Body of pancreas (tissue), 4 donors: Measurements from ENCODE around the gene LAMP1. TPM values are rescaled to one million over a fixed set of nuclear protein-coding genes. Genes with fewer than 3 reads are reported as not detected.

Experiments used
- ATAC-seq: fragments of 150-250 bp; one replicate; pipeline ENCODE4 v1.9.1; 2016
- DNase-seq, 4 donors: peaks; one replicate each; pipeline ENCODE4 v3.0.0-alpha.2; 2019
- H3K27ac ChIP-seq, 4 donors: fragments of 200-600 bp; sonication (generic); 1 replicate in 3 of 4; 2 replicates in 1 of 4; pipeline versions ENCODE4 v1.5.1 to v1.6.1; 2016 to 2019; ENCODE audit warnings: mild to moderate bottlenecking in 1 of 4, mixed read lengths in 1 of 4, moderate library complexity in 1 of 4
- H3K27me3 ChIP-seq, 2 donors: fragments of 200-600 bp; sonication (generic); one replicate each; pipeline ENCODE4 v1.6.0; 2016; ENCODE audit warnings: mild to moderate bottlenecking in 1 of 2
- H3K36me3 ChIP-seq, 2 donors: fragments of 200-600 bp; sonication (generic); replicated peaks in 1 of 2; 2 replicates each; pipeline ENCODE4 v1.5.1; 2016; ENCODE audit warnings: low read depth in 2 of 2; ENCODE audit not compliant: insufficient read depth in 1 of 2
- H3K4me1 ChIP-seq: fragments of 200-600 bp; sonication (generic); one replicate; pipeline ENCODE4 v1.6.0; 2016
- H3K4me3 ChIP-seq, 2 donors: fragments of 200-600 bp; sonication (generic); 1 replicate in 1 of 2; 2 replicates in 1 of 2; pipeline ENCODE4 v1.5.1; 2016 to 2019
- H3K9me3 ChIP-seq, 3 donors: fragments of 200-600 bp; sonication (generic); 1 replicate in 2 of 3; 2 replicates in 1 of 3; pipeline ENCODE4 v1.5.1; 2016
- POLR2A ChIP-seq, 3 donors: fragments of 450-650 bp; IDR thresholded peaks; one replicate each; pipeline ENCODE4 v1.6.1; 2016; ENCODE audit warnings: antibody characterized with exemption in 3 of 3, mild to moderate bottlenecking in 2 of 3
- WGBS, 2 donors: methylation state at CpG; one replicate each; pipeline ENCODE4 v1.1.5; 2017; 5-methylcytosine and 5-hydroxymethylcytosine counted together
- intact Hi-C: fragments of 100-400 bp; cut with DNase I; formaldehyde crosslinking; loops from one replicate; pipeline ENCODE4 v1.15.1; 2023
- total RNA-seq, 2 donors: library from RNA; depleted of rRNA; stranded (reverse); fragments of >200 nt; gene quantifications; one replicate each; pipeline ENCODE4 v1.1.0, GENCODE V29; 2016
- TF ChIP-seq, protein P1 (sequence below), 7 experiments: fragments of 450-650 bp in 4 of 7; fragments of 200-600 bp in 3 of 7; sonication (generic) in 3 of 7; IDR thresholded peaks; one replicate each; pipeline ENCODE4 v1.5.1; 2016 to 2019; ENCODE audit warnings: antibody characterized with exemption in 7 of 7

LAMP1 gene
- total RNA-seq, 2 donors from 2014 or later: 68.5 to 92.6 TPM

DNA sequence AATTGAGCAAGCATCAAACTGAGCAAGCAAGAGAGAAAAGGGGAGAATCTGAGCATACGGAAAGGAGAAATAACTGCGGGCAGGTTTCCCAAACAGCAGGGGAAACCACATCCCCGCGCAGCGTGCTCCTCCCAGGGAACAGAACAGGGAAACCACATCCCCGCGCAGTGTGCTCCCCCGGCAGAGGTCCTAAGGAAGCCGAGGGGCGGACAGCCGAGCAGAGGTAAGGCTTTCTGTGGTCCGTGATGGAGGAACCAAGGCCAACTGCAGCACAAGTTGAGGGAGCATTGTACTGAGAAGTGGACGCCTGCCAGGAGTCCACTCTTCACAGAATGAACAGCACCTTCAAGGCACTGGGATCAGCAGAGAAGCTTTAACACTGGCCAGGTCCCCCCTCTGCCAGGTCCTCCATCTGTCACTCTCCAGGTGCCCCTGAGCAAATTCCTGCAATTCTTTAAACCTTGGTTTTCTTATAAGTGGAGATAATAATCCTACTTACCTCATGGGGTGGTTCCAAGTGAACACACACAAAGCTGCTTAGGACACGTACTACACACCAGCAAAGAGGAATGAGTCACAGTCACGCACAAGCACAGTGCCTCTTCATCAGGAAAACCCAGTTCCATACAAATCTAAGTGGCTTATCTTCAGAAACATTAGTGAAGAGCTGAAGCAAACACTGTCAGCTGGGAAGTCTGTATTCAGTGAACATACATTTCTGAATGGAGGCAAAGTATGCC lies 23.0 kb upstream of the LAMP1 start:
- H3K27ac ChIP-seq: no peak overlapping the region

DNA sequence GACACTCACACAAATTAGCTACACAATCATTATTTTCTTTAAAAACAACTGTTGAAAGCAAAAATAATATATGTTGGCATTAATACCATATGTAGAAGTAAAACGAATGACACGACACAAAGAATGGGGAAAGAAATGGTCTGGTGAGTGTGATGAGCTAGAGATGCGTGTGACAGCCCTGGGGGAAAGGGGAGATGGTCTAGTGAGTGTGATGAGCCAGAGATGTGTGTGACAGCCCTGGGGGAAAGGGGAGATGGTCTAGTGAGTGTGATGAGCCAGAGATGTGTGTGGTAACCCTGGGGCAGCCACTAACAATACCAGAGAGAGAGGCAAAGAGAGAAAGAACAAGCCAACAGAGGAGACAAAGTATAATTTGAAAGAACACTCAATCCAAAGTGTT lies 22.3 kb upstream of the LAMP1 start:
- 61 to 63% methylated on average over 3 of the region's 3 CpGs for WGBS, 2 donors
- Histone ChIP-seq H3K4me1 (no peaks in the 10 kb centered on the region), H3K4me3 (no peak overlapping the region), H3K27ac (no peak overlapping the region), H3K27me3 (no peaks in the 10 kb centered on the region), H3K9me3 (no peaks in the 10 kb centered on the region), H3K36me3 (no peaks in the 10 kb centered on the region)
- TF ChIP-seq, protein P1, sequence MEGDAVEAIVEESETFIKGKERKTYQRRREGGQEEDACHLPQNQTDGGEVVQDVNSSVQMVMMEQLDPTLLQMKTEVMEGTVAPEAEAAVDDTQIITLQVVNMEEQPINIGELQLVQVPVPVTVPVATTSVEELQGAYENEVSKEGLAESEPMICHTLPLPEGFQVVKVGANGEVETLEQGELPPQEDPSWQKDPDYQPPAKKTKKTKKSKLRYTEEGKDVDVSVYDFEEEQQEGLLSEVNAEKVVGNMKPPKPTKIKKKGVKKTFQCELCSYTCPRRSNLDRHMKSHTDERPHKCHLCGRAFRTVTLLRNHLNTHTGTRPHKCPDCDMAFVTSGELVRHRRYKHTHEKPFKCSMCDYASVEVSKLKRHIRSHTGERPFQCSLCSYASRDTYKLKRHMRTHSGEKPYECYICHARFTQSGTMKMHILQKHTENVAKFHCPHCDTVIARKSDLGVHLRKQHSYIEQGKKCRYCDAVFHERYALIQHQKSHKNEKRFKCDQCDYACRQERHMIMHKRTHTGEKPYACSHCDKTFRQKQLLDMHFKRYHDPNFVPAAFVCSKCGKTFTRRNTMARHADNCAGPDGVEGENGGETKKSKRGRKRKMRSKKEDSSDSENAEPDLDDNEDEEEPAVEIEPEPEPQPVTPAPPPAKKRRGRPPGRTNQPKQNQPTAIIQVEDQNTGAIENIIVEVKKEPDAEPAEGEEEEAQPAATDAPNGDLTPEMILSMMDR (IDR thresholded peaks at IDR 0.05): no peak
- TF ChIP-seq POLR2A (IDR thresholded peaks at IDR 0.05): no peak
- DNase-seq: no peak
- intact Hi-C loops: loop anchor here (10.0 kb wide), 1 partner anchor 120 kb away; no protein-coding TSS in a partner anchor
- no peak for ATAC-seq

More for the DNA sequence above, 23.0 kb upstream of the LAMP1 start:
- Histone ChIP-seq H3K9me3 (no peaks in the 10 kb centered on the region), H3K4me3 (no peak overlapping the region), H3K36me3 (no peaks in the 10 kb centered on the region), H3K27me3 (no peaks in the 10 kb centered on the region), H3K4me1 (no peaks in the 10 kb centered on the region)
- ATAC-seq: no peak
- 66 to 71% methylated on average over 15 of the region's 15 CpGs for WGBS, 2 donors
- DNase-seq: peak in 1 of 4 donors; percentile 34
- intact Hi-C loops: loop anchor here (10.0 kb wide), 1 partner anchor 121 kb away; no protein-coding TSS in a partner anchor
- TF ChIP-seq, protein P1 (IDR thresholded peaks at IDR 0.05): no peak
- TF ChIP-seq POLR2A (IDR thresholded peaks at IDR 0.05): no peak

DNA sequence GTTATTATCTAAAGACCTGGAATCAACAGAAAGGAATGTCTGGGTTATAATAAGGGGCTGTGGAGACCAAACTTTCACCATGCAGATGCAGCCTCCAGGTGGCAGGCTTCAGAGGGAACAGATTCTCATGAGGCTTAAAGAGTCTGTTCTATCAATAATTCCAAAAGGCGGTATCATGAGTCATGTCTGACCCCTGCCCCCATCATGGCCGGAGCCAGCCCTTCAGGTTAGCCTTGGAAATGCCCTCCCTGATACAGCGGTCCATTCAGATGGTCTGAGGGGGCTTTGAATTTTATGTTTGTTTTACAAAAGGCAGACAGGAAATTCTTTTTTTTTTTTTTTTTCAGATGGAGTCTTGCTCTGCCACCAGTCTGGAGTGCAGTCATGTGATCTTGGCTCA lies 21.7 kb upstream of the LAMP1 start:
- no peak for TF ChIP-seq POLR2A (IDR thresholded peaks at IDR 0.05)
- TF ChIP-seq, protein P1 (IDR thresholded peaks at IDR 0.05): peak; percentile 43 to 72 (median 66)
- DNase-seq (peak; percentile 52 to 67 (median 60)), ATAC-seq (peak; percentile 93)
- Histone ChIP-seq H3K4me1 (no peaks in the 10 kb centered on the region), H3K9me3 (no peaks in the 10 kb centered on the region), H3K4me3 (no peak overlapping the region), H3K27ac (no peak overlapping the region), H3K36me3 (no peaks in the 10 kb centered on the region), H3K27me3 (no peaks in the 10 kb centered on the region)
- intact Hi-C loops: loop anchor here (10.0 kb wide), 1 partner anchor 119 kb away; no protein-coding TSS in a partner anchor
- 3 to 5% methylated on average over 3 of the region's 3 CpGs for WGBS, 2 donors

DNA sequence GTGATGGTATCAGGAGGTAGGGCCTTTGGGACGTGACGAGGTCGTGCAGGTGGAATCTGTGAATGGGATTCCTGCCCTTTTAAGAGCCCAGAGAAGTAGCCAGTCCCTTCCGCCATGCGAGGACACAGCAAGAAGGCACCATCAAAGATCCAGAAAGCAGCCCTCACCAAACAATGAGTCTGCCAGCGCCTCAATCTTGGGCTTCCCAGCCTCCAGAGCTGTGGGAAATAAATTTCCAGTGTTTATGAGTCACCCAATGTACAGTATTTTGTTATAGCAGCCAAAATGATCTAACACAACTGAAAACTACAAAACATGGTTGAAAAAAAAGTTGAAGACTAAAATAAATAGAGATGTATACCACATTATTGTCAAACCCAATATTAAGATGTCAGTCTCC lies 16.9 kb upstream of the LAMP1 start:
- no peak overlapping the region for H3K27ac ChIP-seq
- DNase-seq (no peak), ATAC-seq (no peak)
- TF ChIP-seq, protein P1 (IDR thresholded peaks at IDR 0.05): no peak
- no peak for TF ChIP-seq POLR2A (IDR thresholded peaks at IDR 0.05)
- intact Hi-C loops: no loop called here
- no peaks in the 10 kb centered on the region for H3K9me3 ChIP-seq
- H3K4me1 ChIP-seq: no peaks in the 10 kb centered on the region
- no peaks in the 10 kb centered on the region for H3K36me3 ChIP-seq
- H3K27me3 ChIP-seq: no peaks in the 10 kb centered on the region
- no peak overlapping the region for H3K4me3 ChIP-seq
- WGBS, 2 donors: 65 to 86% methylated on average over 6 of the region's 6 CpGs

DNA sequence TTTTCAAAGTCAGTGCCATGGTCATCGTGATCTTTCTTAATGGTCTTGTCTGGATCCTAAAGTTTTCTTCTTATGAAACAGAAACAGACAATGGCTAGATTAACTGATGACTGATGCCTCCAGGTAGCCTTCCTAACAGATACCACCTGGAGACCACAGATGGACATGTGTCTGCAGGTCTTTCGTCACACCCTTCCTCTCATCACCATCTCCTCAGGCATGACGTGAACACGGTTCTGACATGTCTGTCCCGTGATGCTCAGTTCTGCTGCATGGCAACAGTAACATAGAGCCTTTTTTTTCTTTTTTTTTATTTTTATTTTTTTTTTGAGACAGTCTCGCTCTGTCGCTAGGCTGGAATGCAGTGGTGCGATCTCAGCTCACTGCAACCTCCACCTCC lies 13.1 kb upstream of the LAMP1 start:
- no peak overlapping the region for H3K4me3 ChIP-seq
- TF ChIP-seq, protein P1 (IDR thresholded peaks at IDR 0.05): no peak
- TF ChIP-seq POLR2A (IDR thresholded peaks at IDR 0.05): no peak
- WGBS, 2 donors: 72 to 79% methylated on average over 8 of the region's 8 CpGs
- H3K36me3 ChIP-seq: no peaks in the 10 kb centered on the region
- no peaks in the 10 kb centered on the region for H3K4me1 ChIP-seq
- no peaks in the 10 kb centered on the region for H3K9me3 ChIP-seq
- intact Hi-C loops: no loop called here
- DNase-seq (no peak), ATAC-seq (no peak)
- no peaks in the 10 kb centered on the region for H3K27me3 ChIP-seq
- H3K27ac ChIP-seq: no peak overlapping the region
